ENCODE data around the gene THEM5.
"Not testable (repeated sequence)": the region's sequence is repeated elsewhere in the genome, so short reads cannot be mapped to it uniquely, and the experiment has no call there.

Gene THEM5

DNA sequence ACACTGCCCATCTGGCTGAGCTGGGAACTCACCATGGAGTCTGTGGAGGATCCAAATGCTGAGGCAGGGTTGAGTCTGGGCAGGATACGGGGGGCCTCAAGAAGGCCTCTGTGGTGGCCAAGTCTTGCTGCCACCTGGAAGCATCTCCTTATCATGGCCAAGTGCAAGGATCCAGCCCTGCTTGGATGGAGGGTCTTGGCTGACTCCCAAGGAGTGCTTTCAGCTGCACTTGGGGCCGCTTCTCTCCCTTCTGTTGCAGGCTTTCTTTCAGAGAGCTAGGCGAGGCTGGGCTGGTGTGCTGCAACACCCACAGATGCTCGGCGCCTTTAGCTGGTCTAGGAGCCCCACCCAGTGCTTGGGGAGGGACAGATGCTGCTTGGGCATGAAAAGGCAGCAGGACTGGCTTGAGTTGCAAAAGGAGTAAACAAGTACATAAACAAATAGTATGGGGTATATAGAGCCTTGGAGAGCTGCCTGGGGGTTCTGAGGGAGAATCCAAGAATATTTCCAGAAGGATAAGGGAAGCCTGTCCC is at the start of gene THEM5:
Gene THEM5, minus strand, starts transcription at position 302 of the 533 bp plus-strand sequence. Its CDS starts 147 bp downstream, at position 155.
- no peak for DNase-seq

DNA sequence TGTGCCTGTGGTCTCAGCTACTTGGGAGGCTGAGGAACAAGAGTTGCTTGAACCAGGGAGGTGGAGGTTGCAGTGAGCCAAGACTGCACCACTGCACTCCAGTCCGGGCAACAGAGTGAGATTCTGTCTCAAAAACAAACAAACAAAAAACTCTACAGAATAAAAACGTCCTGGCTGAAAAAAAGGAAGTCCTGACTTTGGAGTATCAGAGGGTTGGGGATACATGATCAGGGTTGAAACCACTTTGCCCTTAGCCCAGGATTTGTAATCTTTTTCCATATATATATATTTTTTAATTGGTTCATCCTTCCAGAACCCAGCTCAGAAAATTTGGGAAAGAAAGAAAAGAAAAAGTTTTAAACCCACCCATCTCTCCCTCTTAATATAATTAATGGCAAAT is 49.3 kb upstream of the THEM5 start:
- no peak for DNase-seq

- not testable (repeated sequence) for DNase-seq
Observed at GRCh38 chr1:151900804-151901203, 47.3 kb upstream of the THEM5 start.

GRCh38 chr1:151898519-151898991 is 45.0 kb upstream of the THEM5 start:
- DNase-seq, result no peak

DNA sequence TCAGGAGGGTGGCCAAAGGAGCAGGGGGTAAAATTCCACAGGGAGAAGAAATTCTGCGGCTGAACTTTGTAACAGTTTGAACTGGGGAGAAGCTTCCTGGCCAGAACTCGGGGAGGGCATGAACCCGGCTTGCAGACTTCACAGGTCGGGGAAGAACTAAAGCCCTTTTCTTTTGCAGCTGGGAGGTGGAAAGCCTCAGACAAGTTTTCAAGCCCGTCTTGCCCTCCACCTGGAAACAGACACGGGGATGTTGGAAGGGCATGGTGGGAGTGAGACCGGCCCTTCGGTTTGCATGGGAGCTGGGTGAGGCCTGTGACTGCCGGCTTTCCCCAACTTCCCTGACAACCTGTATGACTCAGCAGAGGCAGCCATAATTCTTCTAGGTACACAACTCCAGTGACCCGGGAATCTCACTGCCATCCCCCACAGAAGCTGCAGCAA is 44.5 kb upstream of the THEM5 start:
- no peak for DNase-seq

DNA sequence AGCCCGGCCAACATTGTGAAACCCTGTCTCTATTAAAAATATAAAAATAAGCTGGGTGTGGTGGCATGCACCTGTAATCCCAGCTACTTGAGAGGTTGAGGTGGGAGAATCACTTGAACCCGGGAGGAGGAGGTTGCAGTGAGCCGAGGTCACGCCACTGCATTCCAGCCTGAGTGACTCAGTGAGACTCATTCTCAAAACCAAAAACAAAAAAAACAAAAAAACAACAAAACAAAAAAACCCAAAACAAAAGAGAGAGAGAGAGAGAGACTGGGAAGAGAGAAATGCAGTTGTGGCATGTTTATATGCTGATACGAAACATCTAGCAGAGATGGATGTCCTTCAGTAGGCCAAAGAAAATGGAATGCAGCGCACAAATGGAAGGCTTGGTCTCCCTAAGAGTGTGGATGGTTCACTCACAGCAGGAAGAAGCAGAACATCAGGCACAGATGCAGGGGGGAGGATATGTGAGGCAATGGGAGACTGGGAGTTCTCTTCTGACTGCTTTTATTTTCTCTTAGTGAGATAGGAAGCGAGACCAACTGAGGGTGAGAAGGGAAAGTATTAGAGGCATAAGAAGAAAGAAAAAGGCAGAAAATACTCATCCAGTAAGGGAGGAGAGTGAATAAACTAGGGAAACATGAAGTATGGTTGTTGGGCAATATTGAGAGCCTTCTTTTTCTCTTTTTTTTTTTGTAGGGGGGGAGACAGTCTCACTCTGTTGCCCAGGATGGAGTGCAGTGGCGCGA is 39.8 kb upstream of the THEM5 start:
- DNase-seq, result no peak

DNA sequence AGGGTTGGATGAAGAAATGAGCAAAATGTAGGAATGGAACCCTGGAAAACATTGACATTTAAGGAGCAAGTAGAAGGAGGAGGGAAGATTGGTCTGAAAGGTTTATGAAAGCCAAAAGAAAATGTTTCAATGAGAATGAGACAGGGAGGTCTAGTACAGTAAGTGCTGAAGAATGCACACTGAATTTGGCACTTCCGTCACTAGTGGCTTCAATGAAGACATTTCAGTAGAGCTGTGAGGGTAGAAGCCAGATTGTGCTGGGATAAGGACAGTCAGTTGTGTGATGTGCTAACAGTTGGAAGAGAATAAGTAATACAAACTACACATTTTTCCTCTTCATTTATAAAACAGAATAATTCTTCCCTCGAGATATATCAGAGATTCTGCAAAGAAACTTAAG is 38.7 kb upstream of the THEM5 start:
- DNase-seq, result no peak

- no peak for DNase-seq
Observed at GRCh38 chr1:151891512-151891911, 38.0 kb upstream of the THEM5 start.

- DNase-seq, result no peak
Observed at GRCh38 chr1:151888972-151889570, 35.6 kb upstream of the THEM5 start.

GRCh38 chr1:151887028-151887427 is 33.5 kb upstream of the THEM5 start:
- no peak for DNase-seq

- DNase-seq, result no peak
Observed at GRCh38 chr1:151885479-151885878, 32.0 kb upstream of the THEM5 start.

DNA sequence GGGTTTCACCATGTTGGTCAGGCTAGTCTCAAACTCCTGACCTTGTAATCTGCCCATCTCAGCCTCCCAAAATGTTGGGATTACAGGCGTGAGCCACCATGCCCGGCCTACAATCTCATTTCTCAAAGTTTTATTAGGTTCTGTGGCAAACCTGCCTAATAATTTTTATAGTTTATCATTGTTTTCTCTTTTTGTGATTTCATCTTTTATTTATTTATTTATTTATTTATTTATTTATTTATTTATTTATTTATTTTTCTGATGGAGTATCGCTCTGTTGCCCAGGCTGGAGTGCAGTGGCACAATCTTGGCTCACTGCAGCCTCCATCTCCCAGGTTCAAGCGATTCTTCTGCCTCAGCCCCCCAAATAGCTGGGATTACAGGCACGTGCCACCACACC is 31.4 kb upstream of the THEM5 start:
- not testable (repeated sequence) for DNase-seq

DNA sequence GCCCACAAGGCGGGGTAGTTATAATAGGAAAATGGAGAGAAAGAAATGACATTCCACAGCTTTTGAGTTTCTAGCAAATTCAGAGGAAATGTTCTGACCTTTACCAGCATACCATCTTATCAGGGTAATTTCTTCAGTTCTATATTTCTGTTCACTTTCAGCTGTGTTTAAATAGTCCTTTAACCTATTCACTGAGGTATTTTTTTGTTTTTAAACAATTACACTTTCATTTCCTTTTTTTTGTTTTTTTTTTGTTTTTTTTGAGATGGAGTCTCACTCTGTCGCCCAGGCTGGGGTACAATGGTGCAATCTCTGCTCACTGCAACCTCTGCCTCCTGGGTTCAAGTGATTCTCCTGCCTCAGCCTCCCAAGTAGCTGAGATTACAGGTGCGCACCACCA is 30.9 kb upstream of the THEM5 start:
- DNase-seq, result not testable (repeated sequence)

DNA sequence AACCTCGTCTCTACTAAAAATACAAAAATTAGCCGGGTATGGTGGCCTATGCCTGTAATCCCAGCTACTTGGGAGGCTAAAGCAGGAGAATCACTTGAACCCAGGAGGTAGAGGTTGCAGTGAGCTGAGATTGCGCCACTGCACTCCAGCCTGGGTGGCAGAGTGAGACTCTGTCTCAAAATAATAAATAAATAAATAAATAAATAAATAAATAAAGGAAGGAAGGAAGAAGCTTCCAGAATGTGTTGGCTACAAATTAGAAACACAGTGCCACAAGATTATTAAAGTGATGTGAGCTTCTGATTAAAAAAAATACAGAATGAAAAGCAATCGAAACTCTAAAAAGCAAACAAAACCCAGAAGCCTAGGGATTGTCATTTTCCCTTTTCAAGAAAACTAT is 30.4 kb upstream of the THEM5 start:
- not testable (repeated sequence) for DNase-seq

DNA sequence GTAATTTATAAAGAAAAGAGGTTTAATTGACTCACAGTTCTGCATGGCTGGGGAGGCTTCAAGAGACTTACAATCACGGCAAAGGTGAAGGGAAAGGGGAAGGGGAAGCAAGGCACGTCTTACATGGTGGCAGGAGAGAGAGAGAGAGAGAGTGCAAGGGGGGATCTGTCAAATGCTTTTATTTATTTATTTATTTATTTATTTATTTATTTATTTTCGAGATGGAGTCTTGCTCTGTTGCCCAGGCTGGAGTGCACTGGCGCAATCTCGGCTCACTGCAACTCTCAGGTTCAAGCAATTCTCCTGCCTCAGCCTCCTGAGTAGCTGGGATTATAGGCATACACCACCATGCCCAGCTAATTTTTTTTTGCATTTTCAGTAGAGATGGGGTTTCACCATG is 29.4 kb upstream of the THEM5 start:
- not testable (repeated sequence) for DNase-seq

DNA sequence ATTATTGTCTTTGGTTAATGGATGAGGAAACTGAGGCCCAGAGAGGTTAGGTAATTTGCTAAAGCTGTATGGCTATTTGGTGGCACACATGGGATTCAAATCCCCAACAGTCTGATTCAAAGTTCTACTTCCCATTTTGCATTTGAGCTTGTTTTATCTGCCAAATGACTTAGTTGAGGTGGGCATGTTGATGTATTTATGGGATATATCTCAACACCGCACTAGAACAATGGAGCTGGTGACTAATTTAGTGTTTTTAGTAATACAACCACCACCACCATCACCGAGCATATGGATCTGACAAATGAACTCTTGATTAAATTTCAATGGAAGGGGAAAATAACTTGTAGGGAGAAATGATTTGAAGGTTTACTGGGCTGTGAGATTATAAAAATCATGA is 29.0 kb upstream of the THEM5 start:
- DNase-seq, result no peak

GRCh38 chr1:151881479-151881878 is 28.0 kb upstream of the THEM5 start:
- no peak for DNase-seq

DNA sequence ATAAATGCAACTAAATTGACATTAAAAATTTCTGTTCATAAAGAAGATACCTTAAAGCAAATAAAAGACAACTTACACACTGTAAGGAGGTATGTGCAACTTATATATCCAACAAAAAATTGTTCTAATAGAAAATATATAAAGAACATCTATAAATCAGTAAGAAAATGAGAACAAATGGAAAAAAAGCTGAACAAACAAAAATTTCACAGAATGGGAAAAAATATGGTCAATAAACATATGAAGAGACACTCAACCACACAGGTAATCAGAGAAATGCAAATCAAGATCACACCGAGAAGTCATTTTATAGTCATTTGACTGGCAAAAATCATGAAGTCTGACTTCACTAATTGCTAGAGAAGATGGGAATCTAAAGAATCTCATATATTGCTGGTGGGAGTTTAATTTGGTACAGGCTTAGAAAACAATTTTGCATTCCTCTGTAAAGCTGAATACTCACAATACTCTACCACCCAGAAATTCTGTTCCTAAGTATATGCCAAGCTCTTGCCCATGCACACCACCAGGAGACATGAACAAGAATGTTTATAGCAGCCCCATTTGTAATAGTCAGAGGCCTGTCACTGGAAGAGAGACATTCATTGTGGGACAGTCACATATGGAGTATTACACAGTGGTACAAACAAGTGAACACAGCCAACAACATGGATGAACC is 22.0 kb upstream of the THEM5 start:
- DNase-seq, result no peak

DNA sequence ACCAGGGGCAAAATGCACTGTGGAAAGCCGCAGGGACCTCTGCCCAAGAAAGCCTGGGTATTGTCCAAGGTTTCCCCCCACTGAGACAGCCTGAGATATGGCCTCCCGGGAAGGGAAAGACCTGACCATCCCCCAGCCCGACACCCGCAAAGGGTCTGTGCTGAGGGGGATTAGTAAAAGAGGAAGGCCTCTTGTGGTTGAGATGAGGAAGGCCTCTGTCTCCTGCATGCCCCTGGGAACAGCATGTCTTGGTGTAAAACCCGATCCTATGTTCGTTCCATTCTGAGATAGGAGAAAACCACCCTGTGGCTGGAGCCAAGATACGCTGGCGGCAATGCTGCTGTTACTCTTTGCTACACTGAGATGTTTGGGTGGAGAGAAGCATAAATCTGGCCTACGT is 19.3 kb upstream of the THEM5 start:
- not testable (repeated sequence) for DNase-seq

- DNase-seq, result no peak
Observed at GRCh38 chr1:151871284-151872030, 17.9 kb upstream of the THEM5 start.

GRCh38 chr1:151868486-151868885 is 15.0 kb upstream of the THEM5 start:
- DNase-seq, result no peak

- no peak for DNase-seq
Observed at GRCh38 chr1:151867765-151868411, 14.4 kb upstream of the THEM5 start.
